Right atrium auricular region (tissue), 2 donors: Measurements from ENCODE around the gene RAB23. TPM values are rescaled to one million over a fixed set of nuclear protein-coding genes. Genes with fewer than 3 reads are reported as not detected.
A peak's percentile ranks its signal among the peaks of the same experiment; 100 is the strongest.

Experiments
- DNase-seq: peaks from one replicate; pipeline ENCODE4 v3.0.0-alpha.2; 2019; ENCODE audit warnings: low spot score
- H3K27ac ChIP-seq, 2 donors: fragments of 200-600 bp; sonication (generic); 1 replicate in 1 of 2; 2 replicates in 1 of 2; pipeline ENCODE4 v1.5.1; 2016 to 2019
- H3K27me3 ChIP-seq, 2 donors: fragments of 200-600 bp; sonication (generic); one replicate each; pipeline versions ENCODE4 v1.5.1 to v1.6.0; 2017 to 2019
- H3K36me3 ChIP-seq: fragments of 200-600 bp; sonication (generic); one replicate; pipeline ENCODE4 v1.5.1; 2016
- H3K4me1 ChIP-seq, 2 donors: fragments of 200-600 bp; sonication (generic); one replicate each; pipeline versions ENCODE4 v1.5.1 to v1.6.0; 2017 to 2019
- H3K4me3 ChIP-seq, 2 donors: fragments of 200-600 bp; sonication (generic); 1 replicate in 1 of 2; 2 replicates in 1 of 2; pipeline ENCODE4 v1.5.1; 2017 to 2019; ENCODE audit warnings: mild to moderate bottlenecking in 1 of 2, moderate library complexity in 1 of 2
- H3K9me3 ChIP-seq, 2 donors: fragments of 200-600 bp; sonication (generic); one replicate each; pipeline ENCODE4 v1.5.1; 2019
- CTCF ChIP-seq, 2 donors: fragments of 200-600 bp; sonication (generic); IDR thresholded peaks; one replicate each; pipeline ENCODE4 v1.5.1; 2019; ENCODE audit warnings: antibody characterized with exemption in 2 of 2
- total RNA-seq, 2 donors: library from RNA; depleted of rRNA; stranded (reverse); fragments of >200 nt; gene quantifications; one replicate each; pipeline ENCODE4 v1.1.0, GENCODE V29; 2016

The RAB23 gene
- total RNA-seq, result 1 to 10 TPM; 8.6 to 10.0 TPM

GRCh38 chr6:57221936-57222742 is at the start of gene RAB23:
RAB23 (minus strand) TSS chr6:57222307; CDS start chr6:57210380, 11,927 bp downstream.
- Histone ChIP-seq H3K27ac (peak within 1 kb of the TSS; percentile 85 to 89), H3K27me3 (no peaks in the 10 kb centered on the region), H3K36me3 (no peaks in the 10 kb centered on the region), H3K9me3 (no peaks in the 10 kb centered on the region), H3K4me1 (peaks cover 0 to 6% of the 10 kb centered on the region in 2 donors), H3K4me3 (peak within 1 kb of the TSS; percentile 78 to 95)
- DNase-seq, result peak; percentile 79
- peak in 1 of 2 donors; percentile 47 for TF ChIP-seq CTCF (IDR thresholded peaks at IDR 0.05)

- no peak for TF ChIP-seq CTCF (IDR thresholded peaks at IDR 0.05)
- Histone ChIP-seq H3K4me3 (no peak overlapping the region), H3K9me3 (no peaks in the 10 kb centered on the region), H3K27me3 (no peaks in the 10 kb centered on the region), H3K4me1 (no peaks in the 10 kb centered on the region), H3K27ac (no peak overlapping the region), H3K36me3 (no peaks in the 10 kb centered on the region)
- DNase-seq, result no peak
Measured at GRCh38 chr6:57268294-57268640, 46.2 kb upstream of the RAB23 start.

- H3K27ac ChIP-seq, result peak overlapping the region; percentile 35 to 62
- H3K9me3 ChIP-seq, result no peaks in the 10 kb centered on the region
- no peaks in the 10 kb centered on the region for H3K27me3 ChIP-seq
- no peaks in the 10 kb centered on the region for H3K36me3 ChIP-seq
- H3K4me1 ChIP-seq, result peaks cover 0 to 3% of the 10 kb centered on the region in 2 donors
- peak in 1 of 2 donors; percentile 56 for TF ChIP-seq CTCF (IDR thresholded peaks at IDR 0.05)
- H3K4me3 ChIP-seq, result no peak overlapping the region
- DNase-seq, result no peak
Measured at GRCh38 chr6:57267586-57268293, 45.6 kb upstream of the RAB23 start.

- H3K4me1 ChIP-seq, result peaks cover 0 to 8% of the 10 kb centered on the region in 2 donors
Measured at GRCh38 chr6:57265755-57266221, 43.7 kb upstream of the RAB23 start.

GRCh38 chr6:57263739-57264138 is 41.6 kb upstream of the RAB23 start:
- Histone ChIP-seq H3K9me3 (no peaks in the 10 kb centered on the region), H3K27me3 (no peaks in the 10 kb centered on the region), H3K36me3 (no peaks in the 10 kb centered on the region), H3K4me3 (no peak overlapping the region), H3K27ac (peak overlapping the region; percentile 68 to 70), H3K4me1 (peaks cover 0 to 8% of the 10 kb centered on the region in 2 donors)
- DNase-seq, result no peak
- TF ChIP-seq CTCF (IDR thresholded peaks at IDR 0.05), result no peak

More at GRCh38 chr6:57265755-57266221, 43.7 kb upstream of the RAB23 start:
- no peak for DNase-seq
- Histone ChIP-seq H3K27ac (no peak overlapping the region), H3K4me3 (no peak overlapping the region), H3K9me3 (no peaks in the 10 kb centered on the region), H3K27me3 (no peaks in the 10 kb centered on the region), H3K36me3 (no peaks in the 10 kb centered on the region)
- TF ChIP-seq CTCF (IDR thresholded peaks at IDR 0.05), result no peak
